NCI-H1105 treated with DMSO at 0.1 percent for 48 hours (cell line): ENCODE measurements around the gene WDR49.

Source experiments
- DNase-seq: peaks from one replicate; lab custom pipeline; 2025; lab: John Stamatoyannopoulos, UW

Gene WDR49

GRCh38 chr3:167487556-167487955 lies 166.2 kb downstream of the WDR49 start:
- DNase-seq: no peak

- DNase-seq: no peak
Observed at GRCh38 chr3:167484551-167484950, 169.2 kb downstream of the WDR49 start.

GRCh38 chr3:167483708-167484475 lies 169.8 kb downstream of the WDR49 start:
- DNase-seq: no peak

- DNase-seq: no peak
Observed at GRCh38 chr3:167481164-167481563, 172.6 kb downstream of the WDR49 start.

DNA sequence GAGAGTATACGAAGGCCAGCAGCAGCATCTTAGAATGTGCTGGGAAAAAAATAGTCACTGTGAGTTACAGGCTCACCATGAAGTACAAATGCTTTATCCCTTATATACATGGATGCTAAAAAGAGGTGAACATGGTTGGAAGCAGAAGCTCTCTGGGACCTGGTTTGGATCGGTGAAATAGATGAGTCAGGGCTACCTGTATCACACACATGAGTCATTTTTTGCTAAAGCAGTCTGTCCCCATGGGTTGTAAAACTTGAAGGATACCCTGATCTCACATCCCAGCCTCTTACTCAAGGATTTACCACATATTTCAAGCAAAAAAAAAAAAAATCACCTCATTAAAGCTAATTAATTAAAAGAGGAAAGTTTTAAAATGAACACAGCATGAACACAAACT lies 173.0 kb downstream of the WDR49 start:
- DNase-seq: no peak

DNA sequence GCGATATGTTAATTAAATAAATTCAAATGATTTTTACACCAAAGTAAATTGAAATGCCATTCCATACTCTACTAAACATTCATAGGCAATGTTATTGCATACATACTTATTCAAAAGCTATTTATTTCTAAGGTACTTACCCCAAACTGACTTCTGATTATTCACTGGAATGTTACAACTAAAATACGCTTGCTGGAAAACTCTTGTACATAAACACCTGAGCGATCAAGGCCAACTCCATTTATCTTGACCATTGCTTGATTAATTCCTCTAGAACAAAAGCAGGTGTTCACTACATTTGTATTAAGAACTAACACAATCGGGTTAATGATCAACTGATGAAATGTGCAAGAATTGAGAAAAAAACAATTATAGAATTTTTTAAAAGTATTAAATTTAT lies 179.9 kb downstream of the WDR49 start, which contains the start of gene SERPINI2:
TSS of gene SERPINI2 (minus strand) at position 180 of the 400 bp plus-strand sequence. CDS start 2,208 bp downstream, outside the sequence.
- DNase-seq: no peak

- DNase-seq: no peak
Observed at GRCh38 chr3:167469381-167469780, 184.4 kb downstream of the WDR49 start.

- DNase-seq: no peak
Observed at GRCh38 chr3:167467848-167468611, 185.7 kb downstream of the WDR49 start.

- no peak for DNase-seq
Observed at GRCh38 chr3:167466966-167467365, 186.8 kb downstream of the WDR49 start.

DNA sequence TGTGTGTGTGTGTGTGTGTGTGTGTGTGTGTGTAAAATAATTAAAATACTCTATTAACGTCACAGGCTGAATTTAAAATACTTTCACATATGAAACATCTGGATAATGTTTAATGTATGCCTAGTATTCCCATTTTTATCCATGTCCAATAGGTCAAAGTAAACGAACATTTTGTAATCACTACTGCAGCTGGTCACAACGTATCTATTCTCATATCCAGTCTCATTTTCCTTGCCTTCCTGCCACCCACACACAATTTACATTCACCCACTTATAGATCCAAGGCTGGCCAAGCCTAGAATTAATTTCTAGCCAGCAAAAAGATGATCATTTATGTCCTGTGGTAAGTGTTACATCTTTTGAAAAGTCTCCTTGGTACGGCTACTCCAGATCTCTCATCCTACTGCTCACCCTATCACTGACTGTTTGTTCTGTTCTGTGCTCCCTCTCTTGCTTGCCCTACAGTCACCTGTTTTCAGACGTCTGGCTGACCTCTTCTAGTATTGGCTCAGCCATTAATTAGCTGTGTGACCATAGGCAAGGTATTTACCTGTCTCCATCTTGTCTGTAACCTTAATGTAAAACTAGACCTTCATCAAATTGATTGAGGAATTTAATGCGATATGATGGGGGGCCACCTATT lies 197.5 kb downstream of the WDR49 start:
- DNase-seq: no peak

GRCh38 chr3:167453815-167454214 lies 199.9 kb downstream of the WDR49 start:
- DNase-seq: peak; percentile 68

DNA sequence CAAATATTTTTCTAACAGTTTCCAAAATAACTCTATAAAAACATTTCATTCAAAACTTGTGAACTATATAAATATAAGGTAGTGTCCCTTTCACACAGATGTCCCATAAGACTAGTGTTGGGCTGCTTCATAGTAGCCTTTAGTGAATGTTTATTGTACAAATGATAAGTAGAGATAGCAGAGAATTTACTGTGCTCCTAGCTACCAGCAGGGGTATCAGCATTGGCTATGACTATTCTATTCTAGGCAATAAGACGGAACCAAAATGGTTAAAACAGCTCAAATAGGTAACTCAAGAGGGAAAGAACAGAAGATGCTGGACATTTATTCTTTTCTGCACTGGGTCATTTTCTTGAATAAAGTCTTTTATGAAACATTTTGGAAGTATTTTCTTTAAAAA lies 202.5 kb downstream of the WDR49 start:
- DNase-seq: no peak

DNA sequence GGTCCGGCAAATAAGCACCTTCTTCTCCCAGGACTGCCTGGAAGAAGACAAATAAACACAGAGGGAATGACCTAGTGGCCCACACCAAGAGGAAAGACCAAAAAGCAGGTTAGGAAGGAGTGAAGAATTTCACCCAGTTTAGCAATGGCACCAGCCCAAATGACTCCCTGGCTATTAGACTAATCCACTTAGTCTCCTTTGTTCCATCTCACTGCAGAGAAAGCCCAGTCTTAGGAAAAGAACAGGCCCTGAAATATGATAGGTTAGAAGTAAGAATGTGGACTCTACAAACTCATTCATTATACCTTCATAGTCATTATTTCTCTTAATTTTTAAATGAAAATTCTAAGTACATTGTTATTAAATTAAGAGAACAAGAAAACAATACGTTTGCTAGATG lies 203.1 kb downstream of the WDR49 start:
- DNase-seq: peak; percentile 47

- DNase-seq: no peak
Observed at GRCh38 chr3:167450195-167450594, 203.5 kb downstream of the WDR49 start.

GRCh38 chr3:167445491-167445890 lies 208.3 kb downstream of the WDR49 start:
- DNase-seq: no peak

DNA sequence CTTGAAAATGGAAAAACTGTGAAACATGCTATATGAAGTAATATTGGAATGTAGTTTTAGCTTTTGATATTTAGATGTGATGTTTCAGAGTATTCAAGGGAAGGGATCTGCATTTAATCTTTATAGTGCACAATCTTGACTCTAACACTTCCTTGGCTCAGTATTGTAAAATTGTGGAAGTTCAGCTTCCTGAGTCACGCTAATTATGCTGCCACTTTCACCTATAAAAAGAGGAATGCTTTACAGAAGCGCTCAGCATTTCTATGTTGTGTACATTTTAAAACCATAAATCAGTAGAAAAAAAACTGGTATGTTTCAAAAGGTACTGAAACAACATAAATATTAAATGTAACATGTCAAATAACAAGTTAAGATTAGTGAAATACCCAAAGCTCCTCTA lies 212.5 kb downstream of the WDR49 start:
- DNase-seq: no peak

DNA sequence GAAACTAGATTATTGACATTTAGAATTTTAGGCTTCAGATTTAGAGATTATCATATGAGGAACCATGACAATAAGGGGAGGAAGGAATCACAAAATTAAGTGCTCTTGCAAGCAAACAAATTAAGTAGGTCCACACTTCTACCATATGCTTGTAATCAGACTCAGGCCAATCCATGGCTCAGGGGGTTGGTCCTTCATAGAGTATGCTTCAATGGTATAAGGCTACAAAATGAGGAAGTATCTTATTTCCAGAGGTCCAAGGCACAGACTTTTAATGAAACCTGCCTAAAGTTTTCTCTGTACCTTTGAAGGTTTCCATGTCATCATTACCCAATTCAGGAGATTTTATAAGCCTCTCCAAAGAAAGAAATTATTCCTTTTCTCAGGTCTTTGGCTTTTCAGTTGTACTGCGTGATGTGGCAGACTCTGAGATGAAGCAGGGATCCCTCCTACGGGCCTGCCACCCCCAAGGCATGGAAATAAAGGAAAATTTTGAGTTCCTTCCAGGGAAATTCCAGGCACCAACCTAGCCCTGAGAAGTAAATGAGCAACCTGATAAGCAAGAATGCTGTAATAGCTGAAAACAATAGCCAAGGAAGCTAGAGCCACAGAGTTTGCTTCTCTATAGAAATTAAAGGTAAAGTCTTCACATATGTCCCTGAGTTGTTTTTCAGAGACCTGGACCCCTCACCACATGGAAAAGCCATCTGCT lies 216.2 kb downstream of the WDR49 start:
- no peak for DNase-seq
